Erythroblast (primary cell): ENCODE data around the gene ZNF254.
"Not testable (repeated sequence)": the region's sequence is repeated elsewhere in the genome, so short reads cannot be mapped to it uniquely, and the experiment has no call there.

Source experiments
- DNase-seq, 2 experiments: peaks; one replicate each; lab custom pipeline; 2025; lab: John Stamatoyannopoulos, UW
- GATA1 ChIP-seq: IDR thresholded peaks from 2 replicates; pipeline ENCODE4 v1.6.1; 2011; ENCODE audit warnings: low read depth, mild to moderate bottlenecking, control low read depth, low read length, moderate library complexity
- POLR2A ChIP-seq: IDR thresholded peaks from 2 replicates; pipeline ENCODE4 v1.6.1; 2011; ENCODE audit warnings: mild to moderate bottlenecking, low read length

ZNF254 gene

DNA sequence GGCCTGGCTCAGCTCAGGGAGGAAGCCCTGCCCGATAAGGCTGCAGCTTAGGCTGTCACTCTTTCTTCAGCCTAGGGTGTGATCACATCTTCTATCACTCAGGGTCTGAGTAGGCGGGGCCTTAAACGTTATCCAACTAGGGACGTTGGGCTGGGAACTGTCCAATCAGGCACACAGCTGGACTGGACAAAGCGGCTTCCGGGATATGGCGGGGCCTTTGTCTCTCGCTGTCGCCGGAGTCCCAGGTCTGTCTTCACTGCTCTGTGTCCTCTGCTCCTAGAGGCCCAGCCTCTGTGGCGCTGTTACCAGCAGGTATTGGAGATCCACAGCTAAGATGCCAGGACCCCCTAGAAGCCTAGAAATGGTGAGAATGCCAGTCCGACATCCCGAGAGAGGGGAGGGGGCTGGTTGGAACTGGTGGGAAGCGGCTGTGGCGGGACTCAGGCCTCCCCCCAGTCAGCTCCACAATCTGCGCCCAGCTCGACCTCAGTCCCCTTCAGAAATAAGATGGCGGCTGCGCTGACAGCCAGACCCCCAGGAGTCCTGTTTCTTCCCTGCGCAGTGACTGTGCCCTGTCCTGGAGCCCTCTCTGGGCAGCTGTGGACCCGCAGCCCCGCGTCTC, at the start of gene ZNF254:
Gene ZNF254, plus strand, starts transcription at position 214 of the 622 bp plus-strand sequence. Its CDS starts 121 bp downstream, at position 335.
- DNase-seq = peak; percentile 92 to 97
- peak; percentile 94 for TF ChIP-seq POLR2A
- no peak for TF ChIP-seq GATA1

DNA sequence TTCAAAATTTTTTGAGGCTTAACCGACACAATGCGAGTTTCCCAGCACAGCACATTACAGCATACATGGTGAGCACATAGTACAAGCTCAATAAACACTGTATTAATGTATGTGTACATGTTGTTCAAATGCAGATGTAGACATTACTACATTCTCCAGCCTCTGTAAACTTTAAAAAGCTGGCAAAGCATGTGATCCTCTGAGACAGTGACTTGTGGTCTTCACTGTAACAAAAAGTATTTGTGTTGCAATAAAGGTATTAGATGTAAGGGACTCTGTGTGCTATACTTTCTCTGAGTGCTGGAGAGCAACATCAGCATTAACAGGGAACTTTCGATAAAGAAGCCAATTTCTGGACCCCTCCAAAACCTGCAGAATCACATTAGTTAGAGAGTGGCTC, 46.4 kb upstream of the ZNF254 start:
- TF ChIP-seq GATA1 = no peak
- no peak for TF ChIP-seq POLR2A

DNA sequence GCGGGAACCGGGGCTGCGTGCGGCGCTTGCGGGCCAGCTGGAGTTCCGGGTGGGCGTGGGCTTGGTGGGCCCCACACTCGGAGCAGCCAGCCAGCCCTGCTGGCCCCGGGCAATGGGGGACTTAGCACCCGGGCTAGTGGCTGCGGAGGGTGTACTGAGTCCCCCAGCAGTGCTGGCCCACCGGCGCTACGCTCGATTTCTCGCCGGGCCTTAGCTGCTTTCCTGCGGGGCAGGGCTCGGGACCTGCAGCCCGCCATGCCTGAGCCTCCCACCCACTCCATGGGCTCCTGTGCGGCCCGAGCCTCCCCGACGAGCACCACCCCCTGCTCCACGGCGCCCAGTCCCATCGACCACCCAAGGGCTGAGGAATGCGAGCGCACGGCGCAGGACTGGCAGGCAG, 45.7 kb upstream of the ZNF254 start:
- not testable (repeated sequence) for DNase-seq

More for the DNA sequence above, 46.4 kb upstream of the ZNF254 start:
- no peak for DNase-seq

DNA sequence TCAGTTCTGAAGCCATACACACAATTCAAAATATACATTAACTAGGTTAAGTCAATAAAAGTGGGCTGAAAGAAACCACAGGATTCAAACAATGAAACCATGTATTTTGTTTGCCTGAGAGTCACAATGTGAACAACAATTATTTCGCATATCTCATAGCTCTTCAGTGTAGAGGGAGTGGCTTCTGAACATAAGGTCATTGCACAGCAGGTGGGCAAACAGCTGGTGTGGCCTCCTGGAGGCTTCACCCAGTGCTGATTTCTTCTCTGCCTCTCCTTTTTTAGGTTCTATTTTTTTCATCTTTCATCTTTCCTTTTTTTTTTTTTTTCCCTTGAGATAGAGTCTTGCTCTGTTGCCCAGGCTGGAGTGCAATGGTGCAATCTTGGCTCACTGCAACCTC, 40.4 kb upstream of the ZNF254 start:
- TF ChIP-seq GATA1 (no peak), POLR2A (no peak)
- no peak for DNase-seq

DNA sequence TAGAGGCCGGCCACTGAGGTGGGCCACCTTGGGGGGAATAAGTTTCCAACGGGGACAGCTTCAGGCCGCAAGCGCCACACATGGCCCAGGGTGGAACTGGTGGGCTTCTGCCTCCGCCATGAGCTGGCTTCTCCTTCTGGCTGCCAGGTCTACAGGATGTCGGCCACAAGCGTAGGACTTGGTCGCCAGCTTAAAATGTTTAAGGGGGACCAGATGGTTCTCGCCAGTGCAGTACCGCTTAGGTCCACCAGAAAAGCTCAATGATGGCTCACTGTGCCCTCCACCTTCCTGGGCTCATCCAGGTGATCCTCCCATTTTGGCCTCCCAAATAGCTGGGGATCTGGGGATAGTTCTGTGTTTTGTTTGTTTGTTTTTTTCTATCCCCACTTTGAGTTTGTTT, 38.7 kb upstream of the ZNF254 start:
- DNase-seq = no peak
- TF ChIP-seq POLR2A = no peak
- no peak for TF ChIP-seq GATA1

DNA sequence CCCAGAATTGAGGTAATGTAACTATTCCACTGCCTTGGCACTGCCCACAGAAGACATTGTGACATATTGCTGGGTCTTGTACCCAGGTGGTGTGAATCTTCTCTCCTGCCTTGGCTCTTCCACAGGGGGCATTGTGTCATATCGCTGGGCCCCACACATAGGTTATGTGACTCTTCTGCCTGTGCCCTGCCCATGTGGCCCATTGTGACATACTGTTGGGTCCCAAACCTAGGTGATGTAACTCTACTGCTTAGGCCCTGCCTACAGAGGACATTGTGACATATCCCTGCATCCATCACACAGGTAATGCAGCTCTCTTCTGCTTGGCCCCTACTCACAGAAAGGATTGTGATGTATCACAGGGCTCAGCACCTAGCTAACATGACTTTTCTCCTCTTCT, 37.5 kb upstream of the ZNF254 start:
- no peak for TF ChIP-seq POLR2A
- TF ChIP-seq GATA1 = no peak
- no peak for DNase-seq

DNA sequence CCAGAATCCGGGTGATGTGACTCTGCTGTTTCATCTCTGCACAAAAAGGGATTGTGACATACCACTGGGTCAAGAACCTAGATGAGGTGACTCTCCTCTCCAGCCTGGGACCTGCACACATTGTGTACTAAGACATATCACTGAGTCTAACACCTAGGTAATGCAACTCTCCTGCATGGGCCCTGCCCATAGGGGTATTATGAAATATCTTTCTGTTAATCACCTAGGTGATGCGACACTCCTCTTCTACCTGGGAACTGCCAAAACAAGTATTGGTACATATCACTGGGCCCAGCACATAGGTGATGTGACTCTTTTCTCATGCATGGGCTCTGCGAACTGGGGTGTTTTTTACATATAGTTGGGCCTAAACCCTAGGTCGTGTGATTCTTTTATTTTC, 35.5 kb upstream of the ZNF254 start:
- DNase-seq = no peak
- TF ChIP-seq GATA1 (no peak), POLR2A (no peak)

DNA sequence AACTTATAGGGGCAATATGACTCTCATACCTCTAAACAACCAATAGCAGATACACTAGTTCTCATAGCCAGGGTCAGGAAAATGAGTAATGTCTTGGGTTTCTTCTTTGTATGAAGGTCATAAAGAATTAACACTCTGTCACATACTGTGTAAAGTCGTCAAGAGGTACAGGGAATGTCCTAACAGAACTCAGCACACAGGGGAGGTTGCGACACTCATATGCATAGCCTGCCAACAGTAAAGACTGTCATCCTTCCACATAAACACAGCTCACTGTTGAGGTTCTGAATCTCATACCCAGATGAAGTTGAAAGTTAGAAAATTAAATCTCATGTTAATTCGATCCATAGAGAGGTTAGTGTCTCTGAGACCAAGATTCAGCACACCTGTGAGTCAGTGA, 34.2 kb upstream of the ZNF254 start:
- DNase-seq = no peak
- TF ChIP-seq POLR2A (no peak), GATA1 (no peak)

DNA sequence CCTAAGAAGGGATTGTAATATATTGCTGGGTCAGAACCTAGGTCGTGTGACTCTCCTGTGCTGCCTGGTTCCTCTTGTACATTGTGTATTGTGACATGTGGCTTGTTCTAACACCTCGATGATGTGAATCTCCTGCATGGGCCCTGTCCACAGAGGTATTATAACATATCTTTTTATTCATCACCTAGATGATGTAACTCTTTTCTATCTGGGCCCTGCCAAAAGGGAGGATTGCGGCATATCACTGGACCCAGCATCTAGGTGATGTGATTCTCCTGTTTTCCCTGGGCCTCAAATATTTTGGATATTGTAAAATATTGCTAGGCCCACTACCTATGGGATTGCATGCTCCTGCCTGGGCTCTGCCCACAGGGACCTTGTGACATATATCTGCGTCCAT, 33.4 kb upstream of the ZNF254 start:
- no peak for DNase-seq
- no peak for TF ChIP-seq GATA1
- no peak for TF ChIP-seq POLR2A

DNA sequence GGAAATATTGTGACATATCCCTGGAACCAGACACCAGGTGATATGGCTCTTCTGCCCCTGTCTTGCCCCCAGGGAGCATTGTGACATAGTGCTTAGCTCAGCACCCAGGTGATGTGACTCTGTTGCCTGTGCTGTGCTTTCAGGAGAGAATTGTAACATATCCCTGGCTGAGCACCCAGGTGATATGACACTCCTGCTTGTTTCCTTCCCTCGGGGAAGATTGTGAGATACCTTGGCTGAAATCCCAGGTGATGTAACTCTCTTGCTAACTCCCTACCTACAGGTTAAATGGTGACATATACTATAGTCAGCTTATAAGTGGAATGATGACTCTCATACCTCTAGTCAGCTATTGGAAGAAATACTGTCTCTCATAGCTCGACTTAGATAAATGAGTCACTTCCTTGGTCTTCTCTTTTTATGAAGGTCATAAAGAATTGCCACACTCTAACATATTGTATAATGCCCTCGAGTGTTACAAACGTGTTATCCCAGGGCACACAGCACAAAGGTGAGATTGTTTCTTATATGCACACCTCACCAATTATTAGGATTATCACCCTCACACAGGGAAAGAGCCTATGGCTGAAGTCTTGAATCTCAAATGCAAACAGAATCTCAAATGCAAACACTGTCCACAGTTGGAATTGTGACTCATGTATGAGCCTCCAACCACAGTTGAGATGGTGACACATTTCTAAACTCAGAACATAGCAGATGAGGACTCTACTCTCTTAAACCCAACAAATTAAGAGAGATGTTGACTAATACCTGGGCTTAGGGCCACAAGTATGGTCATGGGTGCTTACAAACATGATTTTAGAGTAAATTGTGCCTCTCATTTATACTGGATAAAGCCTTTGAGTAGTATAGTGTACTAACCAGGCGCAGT, 32.7 kb upstream of the ZNF254 start:
- DNase-seq = no peak
- TF ChIP-seq GATA1 (no peak), POLR2A (no peak)

DNA sequence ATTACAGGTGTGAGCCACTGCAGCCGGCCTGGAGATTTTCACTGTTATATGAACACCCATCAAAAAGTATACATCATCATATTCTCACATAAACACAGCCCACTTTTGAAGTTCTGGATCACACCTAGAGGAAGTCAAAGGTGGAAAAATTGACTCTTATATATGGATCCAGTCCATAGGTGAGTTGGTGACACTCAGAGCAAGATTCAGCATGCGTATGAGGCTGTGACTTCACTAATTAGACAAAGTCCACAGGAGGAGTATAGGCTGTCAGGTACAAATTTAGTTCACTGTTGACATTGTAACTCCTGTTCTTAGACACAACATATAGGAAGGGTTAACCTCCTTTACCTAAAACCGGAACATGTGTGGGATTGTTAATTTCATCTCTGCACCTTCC, 31.4 kb upstream of the ZNF254 start:
- TF ChIP-seq GATA1 = no peak
- no peak for TF ChIP-seq POLR2A

DNA sequence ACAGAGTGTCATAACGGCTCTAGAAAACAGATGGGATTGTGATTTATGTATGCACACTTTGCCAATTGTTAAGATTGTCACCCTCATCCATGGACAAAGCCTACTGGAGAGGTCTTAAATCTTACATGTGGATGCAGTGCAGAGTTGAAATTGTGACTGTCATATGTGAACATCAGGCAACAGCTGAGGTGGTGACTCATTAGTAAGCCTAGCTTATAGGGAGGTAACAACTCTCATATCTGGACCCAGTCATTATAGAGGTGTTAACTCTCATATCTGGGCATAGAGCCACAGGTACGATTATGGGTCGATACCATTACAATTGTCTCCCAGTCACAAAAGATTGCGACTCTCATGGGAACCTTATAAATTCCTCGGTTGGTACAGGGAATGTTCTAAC, 29.8 kb upstream of the ZNF254 start:
- DNase-seq = no peak
- TF ChIP-seq GATA1 = no peak
- no peak for TF ChIP-seq POLR2A

More for the DNA sequence above, 31.4 kb upstream of the ZNF254 start:
- no peak for DNase-seq

DNA sequence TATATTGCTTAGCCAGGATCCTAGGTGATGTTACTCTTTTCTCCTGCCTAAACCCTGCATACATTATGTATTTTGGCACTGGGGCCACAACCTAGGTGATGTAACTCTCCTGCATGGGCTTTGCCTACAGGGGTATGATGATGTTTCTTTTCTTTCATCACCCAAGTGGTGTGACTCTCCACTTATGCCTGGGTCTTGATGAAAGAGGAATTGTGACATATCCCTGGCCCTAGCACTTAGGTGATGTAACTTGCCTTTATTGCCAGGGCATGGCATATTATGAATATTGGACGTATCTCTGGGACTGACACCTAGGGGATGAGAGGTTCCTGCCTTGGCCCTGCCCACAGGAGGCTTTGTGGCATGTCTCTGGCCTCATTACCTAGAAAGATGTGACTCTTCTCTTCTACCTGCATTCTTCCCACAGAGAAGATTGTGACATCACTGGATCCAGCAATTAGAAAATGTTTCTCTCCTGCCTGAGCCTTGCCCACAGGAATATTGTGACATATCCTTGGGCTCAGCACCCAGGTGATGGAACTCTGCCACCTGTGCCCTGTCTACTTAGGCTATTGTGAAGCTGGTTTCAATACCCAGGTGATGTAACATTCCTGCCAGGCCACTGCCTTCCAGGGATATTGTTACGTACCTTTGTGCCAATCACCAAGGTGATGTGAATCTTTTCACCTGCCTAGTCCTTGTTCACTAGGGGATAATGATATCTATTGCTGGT, 27.3 kb upstream of the ZNF254 start:
- no peak for DNase-seq
- TF ChIP-seq POLR2A (no peak), GATA1 (no peak)
